CD14-positive monocyte (primary cell): Measurements from ENCODE around the gene HDAC4. TPM values are rescaled to one million over a fixed set of nuclear protein-coding genes. Genes with fewer than 3 reads are reported as not detected.
A peak's percentile ranks its signal among the peaks of the same experiment; 100 is the strongest.

Experiments used
- DNase-seq, 3 donors: peaks; one replicate each; pipeline ENCODE4 v3.0.0-alpha.2; 2011 to 2022
- H2AFZ ChIP-seq: 2 replicates; pipeline ENCODE4 v1.6.0; 2012; ENCODE audit warnings: mild to moderate bottlenecking, low read depth, low read length, inconsistent platforms; ENCODE audit not compliant: insufficient read depth, poor library complexity, severe bottlenecking
- H3K27ac ChIP-seq, 2 donors: 1 replicate in 1 of 2; 2 replicates in 1 of 2; pipeline ENCODE4 v1.5.1; 2012 to 2013; ENCODE audit warnings: low read length in 2 of 2, control low read depth in 1 of 2, inconsistent platforms in 1 of 2, low read depth in 1 of 2, mild to moderate bottlenecking in 1 of 2
- H3K27me3 ChIP-seq, 2 donors: one replicate each; pipeline versions ENCODE4 v1.6.0 to v1.6.1; 2011 to 2013; ENCODE audit warnings: low read length in 2 of 2; ENCODE audit not compliant: control insufficient read depth in 2 of 2, insufficient read depth in 2 of 2
- H3K36me3 ChIP-seq, 2 donors: replicated peaks in 1 of 2; 1 replicate in 1 of 2; 2 replicates in 1 of 2; pipeline versions ENCODE4 v1.5.1 to v1.6.1; 2012 to 2013; ENCODE audit warnings: low read length in 2 of 2, control low read depth in 1 of 2, inconsistent platforms in 1 of 2, mild to moderate bottlenecking in 1 of 2; ENCODE audit not compliant: insufficient read depth in 2 of 2, control insufficient read depth in 1 of 2
- H3K4me1 ChIP-seq, 2 donors: 1 replicate in 1 of 2; 2 replicates in 1 of 2; pipeline versions ENCODE4 v1.5.1 to v1.6.1; 2012 to 2013; ENCODE audit warnings: low read length in 2 of 2, control low read depth in 1 of 2, inconsistent platforms in 1 of 2, mild to moderate bottlenecking in 1 of 2, moderate library complexity in 1 of 2; ENCODE audit not compliant: insufficient read depth in 2 of 2, control insufficient read depth in 1 of 2
- H3K4me2 ChIP-seq: replicated peaks from 2 replicates; pipeline ENCODE3; 2012; ENCODE audit warnings: low read length, moderate library complexity, mild to moderate bottlenecking; ENCODE audit not compliant: poor library complexity, severe bottlenecking; ENCODE audit errors: extremely low read depth
- H3K4me3 ChIP-seq, 3 experiments: fragments of 200-600 bp in 1 of 3; sonication (generic) in 1 of 3; replicated peaks in 1 of 3; 1 replicate in 2 of 3; 2 replicates in 1 of 3; pipeline ENCODE4 v1.5.1; 2011 to 2013; ENCODE audit warnings: low read length in 3 of 3, mild to moderate bottlenecking in 3 of 3, control low read depth in 2 of 3, low read depth in 2 of 3, inconsistent platforms in 1 of 3, moderate library complexity in 1 of 3
- H3K79me2 ChIP-seq: 2 replicates; pipeline ENCODE4 v1.6.0; 2012; ENCODE audit warnings: mild to moderate bottlenecking, control low read depth, inconsistent platforms, low read length, moderate library complexity; ENCODE audit not compliant: insufficient read depth
- H3K9ac ChIP-seq: 2 replicates; pipeline ENCODE4 v1.6.0; 2017; ENCODE audit warnings: low read length, mild to moderate bottlenecking; ENCODE audit not compliant: insufficient read depth, poor library complexity, severe bottlenecking
- H3K9me3 ChIP-seq, 2 donors: replicated peaks in 1 of 2; 1 replicate in 1 of 2; 2 replicates in 1 of 2; pipeline versions ENCODE4 v1.5.1 to v1.6.1; 2012 to 2013; ENCODE audit warnings: low read length in 2 of 2, control low read depth in 1 of 2; ENCODE audit not compliant: control insufficient read depth in 1 of 2, insufficient read depth in 1 of 2
- H4K20me1 ChIP-seq: 2 replicates; pipeline ENCODE4 v1.6.0; 2012; ENCODE audit warnings: mild to moderate bottlenecking, low read length, control low read depth, moderate library complexity; ENCODE audit not compliant: insufficient read depth
- H3K27ac Mint-ChIP-seq, 7 donors: one replicate each; pipeline ENCODE4 v1.8.0; 2020; ENCODE audit warnings: mild to moderate bottlenecking in 7 of 7, mixed read lengths in 7 of 7, moderate library complexity in 6 of 7, inconsistent platforms in 2 of 7
- H3K27me3 Mint-ChIP-seq, 3 donors: one replicate each; pipeline ENCODE4 v1.8.0; 2021 to 2022; ENCODE audit warnings: low read depth in 3 of 3, mild to moderate bottlenecking in 3 of 3, mixed read lengths in 3 of 3, moderate library complexity in 3 of 3, inconsistent platforms in 1 of 3
- H3K36me3 Mint-ChIP-seq, 2 donors: one replicate each; pipeline ENCODE4 v1.8.0; 2020; ENCODE audit warnings: mixed read lengths in 2 of 2, inconsistent platforms in 1 of 2, mild to moderate bottlenecking in 1 of 2
- H3K4me1 Mint-ChIP-seq: one replicate; pipeline ENCODE4 v1.8.0; 2020; ENCODE audit warnings: mild to moderate bottlenecking, mixed read lengths
- H3K4me3 Mint-ChIP-seq, 2 donors: one replicate each; pipeline ENCODE4 v1.8.0; 2020; ENCODE audit warnings: mild to moderate bottlenecking in 2 of 2, mixed read lengths in 2 of 2, moderate library complexity in 1 of 2
- H3K9me3 Mint-ChIP-seq, 7 donors: one replicate each; pipeline ENCODE4 v1.8.0; 2020 to 2022; ENCODE audit warnings: mixed read lengths in 7 of 7, mild to moderate bottlenecking in 6 of 7, moderate library complexity in 6 of 7, inconsistent platforms in 2 of 7
- WGBS: methylation state at CpG from one replicate; pipeline ENCODE4 v1.1.5; 2013; ENCODE audit warnings: missing lambda C conversion rate; ENCODE audit not compliant: insufficient coverage; 5-methylcytosine and 5-hydroxymethylcytosine counted together
- intact Hi-C, 2 donors: fragments of 100-400 bp; cut with micrococcal nuclease; formaldehyde crosslinking; loops; one replicate each; pipeline versions ENCODE4 v1.15.0 to v1.15.1; 2023
- polyA plus RNA-seq, 3 donors: library from polyadenylated mRNA; depleted of rRNA in 1 of 3; unstranded in 2 of 3; stranded (reverse) in 1 of 3; fragments of 300-500 nt in 2 of 3; fragments of >200 nt in 1 of 3; fragmentation: Illumina TruSeq in 2 of 3; gene quantifications; 1 replicate in 2 of 3; 2 replicates in 1 of 3; pipeline ENCODE4 v1.2.3, GENCODE V29; 2012 to 2021
- TF ChIP-seq, protein P1 (sequence below): fragments of 200-600 bp; IDR thresholded peaks from one replicate; pipeline ENCODE4 v1.8.0; 2022; ENCODE audit warnings: antibody characterized with exemption, mild to moderate bottlenecking

Gene HDAC4
- polyA plus RNA-seq, 3 donors, result 3.3 to 23.0 (median 4.5) TPM

DNA sequence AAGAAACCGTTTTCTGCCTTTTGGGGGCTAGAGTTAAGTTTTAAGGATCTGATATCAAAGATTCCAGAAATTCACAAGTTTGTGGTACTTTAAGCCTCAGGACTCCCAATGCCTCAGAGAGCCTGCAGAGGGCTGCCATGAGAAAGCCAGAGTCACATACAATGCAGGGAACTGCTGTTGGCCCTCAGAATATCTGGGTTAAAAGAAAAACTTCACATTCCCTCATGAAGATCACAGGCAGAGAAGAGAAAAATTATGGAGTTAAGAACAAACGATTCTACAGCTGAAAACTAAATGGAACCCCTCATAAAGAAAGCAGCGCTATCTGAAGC lies 39.5 kb downstream of the HDAC4 start:
- Mint-ChIP-seq H3K27ac (peak overlapping the region in 1 of 7 donors; percentile 6), H3K27me3 (peaks cover 0 to 1% (median 0%) of the 10 kb centered on the region in 3 donors), H3K4me1 (peaks cover 4% of the 10 kb centered on the region), H3K4me3 (no peak overlapping the region), H3K9me3 (no peaks in the 10 kb centered on the region), H3K36me3 (peaks cover 17 to 18% of the 10 kb centered on the region in 2 donors)
- no peaks in the 10 kb centered on the region for H3K4me1 ChIP-seq
- H3K79me2 ChIP-seq, result peaks cover 90% of the 10 kb centered on the region
- no peaks in the 10 kb centered on the region for H3K27me3 ChIP-seq
- peaks cover 31% of the 10 kb centered on the region for H4K20me1 ChIP-seq
- no peak overlapping the region for H3K4me2 ChIP-seq
- no peak overlapping the region for H2AFZ ChIP-seq
- no peak overlapping the region for H3K27ac ChIP-seq
- DNase-seq, result no peak
- no peak overlapping the region for H3K9ac ChIP-seq
- H3K4me3 ChIP-seq, result no peak overlapping the region
- intact Hi-C loops, result no loop called here
- TF ChIP-seq, protein P1, sequence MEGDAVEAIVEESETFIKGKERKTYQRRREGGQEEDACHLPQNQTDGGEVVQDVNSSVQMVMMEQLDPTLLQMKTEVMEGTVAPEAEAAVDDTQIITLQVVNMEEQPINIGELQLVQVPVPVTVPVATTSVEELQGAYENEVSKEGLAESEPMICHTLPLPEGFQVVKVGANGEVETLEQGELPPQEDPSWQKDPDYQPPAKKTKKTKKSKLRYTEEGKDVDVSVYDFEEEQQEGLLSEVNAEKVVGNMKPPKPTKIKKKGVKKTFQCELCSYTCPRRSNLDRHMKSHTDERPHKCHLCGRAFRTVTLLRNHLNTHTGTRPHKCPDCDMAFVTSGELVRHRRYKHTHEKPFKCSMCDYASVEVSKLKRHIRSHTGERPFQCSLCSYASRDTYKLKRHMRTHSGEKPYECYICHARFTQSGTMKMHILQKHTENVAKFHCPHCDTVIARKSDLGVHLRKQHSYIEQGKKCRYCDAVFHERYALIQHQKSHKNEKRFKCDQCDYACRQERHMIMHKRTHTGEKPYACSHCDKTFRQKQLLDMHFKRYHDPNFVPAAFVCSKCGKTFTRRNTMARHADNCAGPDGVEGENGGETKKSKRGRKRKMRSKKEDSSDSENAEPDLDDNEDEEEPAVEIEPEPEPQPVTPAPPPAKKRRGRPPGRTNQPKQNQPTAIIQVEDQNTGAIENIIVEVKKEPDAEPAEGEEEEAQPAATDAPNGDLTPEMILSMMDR, result no peak
- H3K36me3 ChIP-seq, result peaks cover 0 to 10% of the 10 kb centered on the region in 2 donors
- WGBS, result no CpG with 5 or more reads among the region's 3 CpGs
- H3K9me3 ChIP-seq, result no peaks in the 10 kb centered on the region

DNA sequence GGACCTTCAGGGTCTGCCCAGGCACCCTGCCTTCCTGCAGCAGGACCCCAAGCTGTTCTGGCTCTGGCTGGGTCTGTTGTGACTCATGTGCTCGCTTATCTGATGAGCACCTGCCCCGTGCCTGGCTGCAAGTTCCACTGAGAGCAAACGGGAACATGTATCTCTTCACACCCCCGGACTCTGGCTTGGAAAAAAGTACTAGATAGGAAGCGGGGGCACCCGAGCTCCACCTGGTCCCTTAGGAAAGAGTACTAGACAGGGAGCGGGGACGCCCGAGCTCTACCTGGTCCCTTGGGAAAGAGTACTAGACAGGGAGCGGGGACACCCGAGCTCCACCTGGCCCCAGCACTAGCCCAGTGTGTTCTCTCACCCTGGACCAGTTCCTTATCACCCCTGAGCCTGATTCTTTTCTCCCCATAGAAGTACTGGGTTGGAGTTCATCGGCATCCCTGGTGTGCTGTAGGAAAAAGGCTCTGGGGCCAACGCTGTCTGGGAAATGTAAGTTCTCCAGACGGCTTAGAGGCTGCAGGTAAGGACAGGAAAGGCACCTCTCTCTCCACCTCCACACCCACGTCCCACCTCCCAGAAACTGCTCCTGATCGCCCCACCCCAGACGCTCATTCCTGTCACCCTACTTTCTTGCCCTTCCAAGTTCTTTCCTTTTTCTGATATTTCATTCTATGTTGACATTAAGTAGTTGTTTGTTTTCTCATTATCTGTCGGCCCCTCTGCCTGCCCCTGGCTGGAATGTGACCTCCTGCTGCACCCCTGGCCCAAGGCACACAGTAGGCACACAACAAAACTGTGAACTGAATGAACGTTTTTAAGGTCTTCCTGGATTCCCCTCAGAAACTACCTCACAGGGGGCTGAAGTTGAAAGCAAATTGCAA lies 40.2 kb downstream of the HDAC4 start:
- Histone ChIP-seq H3K9me3 (no peaks in the 10 kb centered on the region), H2AFZ (no peak overlapping the region), H3K36me3 (peaks cover 0 to 10% of the 10 kb centered on the region in 2 donors), H4K20me1 (peaks cover 30% of the 10 kb centered on the region), H3K27me3 (no peaks in the 10 kb centered on the region), H3K27ac (no peak overlapping the region), H3K79me2 (peaks cover 86% of the 10 kb centered on the region), H3K4me3 (no peak overlapping the region), H3K4me2 (no peak overlapping the region), H3K4me1 (no peaks in the 10 kb centered on the region), H3K9ac (no peak overlapping the region)
- TF ChIP-seq, protein P1, result no peak
- intact Hi-C loops, result no loop called here
- Mint-ChIP-seq H3K27ac (peak overlapping the region in 2 of 7 donors; percentile 5 to 43), H3K36me3 (peaks cover 17 to 18% of the 10 kb centered on the region in 2 donors), H3K27me3 (peaks cover 0 to 1% (median 0%) of the 10 kb centered on the region in 3 donors), H3K4me3 (no peak overlapping the region), H3K4me1 (peaks cover 4% of the 10 kb centered on the region), H3K9me3 (peaks cover 0 to 2% (median 0%) of the 10 kb centered on the region in 7 donors)
- 79% methylated on average over 4 of the region's 19 CpGs for whole genome bisulfite sequencing
- no peak for DNase-seq
